OCI-LY7 (cell line): ENCODE measurements around the gene ATP5F1D. TPM values are rescaled to one million over a fixed set of nuclear protein-coding genes. Genes with fewer than 3 reads are reported as not detected.

ENCODE experiments used
- BruUV-seq: library from RNA; stranded (reverse); fragments of 400-500 nt; replicated peaks from 2 replicates; lab custom pipeline; 2021; lab: Mats Ljungman, UMichigan
- CTCF ChIA-PET: fragments of 300-600 bp; sonication (Branson Sonifier 250); formaldehyde crosslinking; loops from one replicate; lab custom pipeline; 2022; ENCODE audit warnings: antibody characterized with exemption; ENCODE audit not compliant: unreplicated experiment; lab: Charles Lee
- POLR2A ChIA-PET: fragments of 300-600 bp; sonication (Branson Sonifier 250); formaldehyde crosslinking; loops from one replicate; lab custom pipeline; 2022; ENCODE audit warnings: antibody characterized with exemption; lab: Charles Lee
- DNase-seq: peaks from one replicate; pipeline ENCODE4 v3.0.0-alpha.2; 2015; ENCODE audit warnings: low spot score
- H2AFZ ChIP-seq: fragments of 200-600 bp; sonication (generic), shearing (Covaris generic); 2 replicates; pipeline ENCODE4 v1.6.1; 2014; ENCODE audit warnings: mild to moderate bottlenecking, antibody characterized with exemption, low read length, moderate library complexity
- H3K27ac ChIP-seq: fragments of 200-600 bp; sonication (generic); 2 replicates; pipeline ENCODE4 v1.5.1; 2014; ENCODE audit warnings: mixed run types, low read depth, mild to moderate bottlenecking, moderate library complexity, low read length, inconsistent platforms; ENCODE audit not compliant: poor library complexity, severe bottlenecking
- H3K36me3 ChIP-seq: fragments of 200-600 bp; sonication (generic); 2 replicates; pipeline ENCODE4 v1.6.1; 2014; ENCODE audit warnings: mild to moderate bottlenecking, antibody characterized with exemption, low read length, moderate library complexity, mixed read lengths; ENCODE audit not compliant: insufficient read depth
- H3K4me1 ChIP-seq: fragments of 200-600 bp; sonication (generic); 2 replicates; pipeline ENCODE4 v1.5.1; 2014; ENCODE audit warnings: mild to moderate bottlenecking, low read length; ENCODE audit not compliant: insufficient read depth, poor library complexity, severe bottlenecking
- H3K4me2 ChIP-seq: fragments of 200-600 bp; sonication (generic); 2 replicates; pipeline ENCODE4 v1.6.1; 2014; ENCODE audit warnings: mild to moderate bottlenecking, low read length
- H3K4me3 ChIP-seq: fragments of 200-600 bp; sonication (generic); 2 replicates; pipeline ENCODE4 v1.5.1; 2014; ENCODE audit warnings: mild to moderate bottlenecking, low read depth, low read length; ENCODE audit not compliant: poor library complexity, severe bottlenecking
- H3K79me2 ChIP-seq: fragments of 200-600 bp; sonication (generic); 2 replicates; pipeline ENCODE4 v1.6.1; 2016; ENCODE audit warnings: low read depth, mild to moderate bottlenecking, low read length, moderate library complexity, mixed read lengths; ENCODE audit not compliant: insufficient read depth
- H3K9me2 ChIP-seq: fragments of 200-600 bp; sonication (generic); 2 replicates; pipeline ENCODE4 v1.6.1; 2016; ENCODE audit warnings: mild to moderate bottlenecking, low read length, mixed read lengths; ENCODE audit not compliant: insufficient read depth
- H3K9me3 ChIP-seq: fragments of 200-600 bp; sonication (generic); 2 replicates; pipeline ENCODE4 v1.6.1; 2014; ENCODE audit warnings: mild to moderate bottlenecking, mixed run types, low read length, mixed read lengths
- H4K20me1 ChIP-seq: fragments of 200-600 bp; sonication (generic); 2 replicates; pipeline ENCODE4 v1.6.1; 2014; ENCODE audit warnings: mild to moderate bottlenecking, antibody characterized with exemption, low read length, moderate library complexity, mixed read lengths; ENCODE audit not compliant: insufficient read depth
- EZH2phosphoT487 ChIP-seq: fragments of 200-600 bp; sonication (generic); IDR thresholded peaks from 2 replicates; pipeline ENCODE4 v1.6.1; 2018; ENCODE audit warnings: low read depth, borderline replicate concordance, mild to moderate bottlenecking, mixed run types, antibody characterized with exemption, low read length, moderate library complexity, mixed read lengths
- intact Hi-C: fragments of 100-400 bp; cut with micrococcal nuclease; formaldehyde crosslinking; loops from one replicate; pipeline ENCODE4 v1.10.0; 2022; ENCODE audit not compliant: unreplicated experiment
- total RNA-seq, 2 experiments: library from RNA; depleted of rRNA in 1 of 2; stranded (reverse); fragments of >200 nt in 1 of 2; shearing (Covaris generic) in 1 of 2; gene quantifications; 2 replicates each; pipeline ENCODE4 v1.2.3, GENCODE V29; 2014 to 2022
- TF ChIP-seq, protein P1 (sequence below): fragments of 200-600 bp; sonication (generic); conservative IDR thresholded peaks from 2 replicates; pipeline ENCODE4 v1.5.1; 2014; ENCODE audit warnings: mild to moderate bottlenecking, antibody characterized with exemption, low read length, moderate library complexity, mixed read lengths

Gene ATP5F1D
- total RNA-seq, 2 experiments from 2014 or later: 51.8 to 266 TPM

DNA sequence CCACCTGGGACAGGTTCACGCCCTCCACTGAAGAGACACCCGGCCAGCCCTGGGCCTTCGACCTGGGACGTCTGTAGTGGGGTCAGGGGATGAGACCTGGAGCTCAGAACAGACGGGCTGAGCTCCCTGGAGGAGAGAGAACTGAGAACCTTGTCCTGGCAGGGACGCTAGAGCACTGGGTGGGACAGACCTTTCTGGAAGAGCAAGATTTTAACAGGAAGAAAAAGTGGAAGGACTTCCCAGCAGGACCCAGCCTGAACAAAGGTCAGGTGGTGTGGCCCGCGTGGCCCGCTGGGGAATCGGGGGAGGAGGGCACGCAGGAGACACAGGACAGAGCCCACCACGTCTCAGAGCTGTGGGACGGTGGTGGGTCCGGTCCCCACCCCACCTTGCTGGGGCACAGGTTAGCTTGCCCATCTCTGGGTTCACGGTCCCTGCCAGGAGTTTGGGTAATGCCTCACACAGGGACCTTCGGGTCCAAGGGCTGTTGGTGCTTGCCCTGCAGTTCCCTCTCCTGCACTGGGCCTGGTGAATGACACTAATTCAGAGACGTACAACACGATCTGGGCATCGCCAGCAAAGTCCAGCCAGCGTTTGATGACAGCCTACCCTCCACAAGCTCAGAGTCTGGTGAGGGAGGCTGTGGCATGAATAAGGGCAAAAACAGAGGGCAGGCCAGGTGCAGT lies 42.9 kb downstream of the ATP5F1D start:
- CTCF ChIA-PET: no interaction called here
- Histone ChIP-seq H3K4me2 (no peak overlapping the region), H3K9me3 (no peaks in the 10 kb centered on the region), H4K20me1 (no peaks in the 10 kb centered on the region), H3K27ac (no peak overlapping the region), H3K4me3 (no peak overlapping the region), H3K36me3 (peaks cover 16% of the 10 kb centered on the region), H3K79me2 (no peaks in the 10 kb centered on the region), H3K9me2 (no peaks in the 10 kb centered on the region), H3K4me1 (no peaks in the 10 kb centered on the region), H2AFZ (no peak overlapping the region)
- no TSS peak for BruUV-seq
- POLR2A ChIA-PET: no interaction called here
- TF ChIP-seq, protein P1, sequence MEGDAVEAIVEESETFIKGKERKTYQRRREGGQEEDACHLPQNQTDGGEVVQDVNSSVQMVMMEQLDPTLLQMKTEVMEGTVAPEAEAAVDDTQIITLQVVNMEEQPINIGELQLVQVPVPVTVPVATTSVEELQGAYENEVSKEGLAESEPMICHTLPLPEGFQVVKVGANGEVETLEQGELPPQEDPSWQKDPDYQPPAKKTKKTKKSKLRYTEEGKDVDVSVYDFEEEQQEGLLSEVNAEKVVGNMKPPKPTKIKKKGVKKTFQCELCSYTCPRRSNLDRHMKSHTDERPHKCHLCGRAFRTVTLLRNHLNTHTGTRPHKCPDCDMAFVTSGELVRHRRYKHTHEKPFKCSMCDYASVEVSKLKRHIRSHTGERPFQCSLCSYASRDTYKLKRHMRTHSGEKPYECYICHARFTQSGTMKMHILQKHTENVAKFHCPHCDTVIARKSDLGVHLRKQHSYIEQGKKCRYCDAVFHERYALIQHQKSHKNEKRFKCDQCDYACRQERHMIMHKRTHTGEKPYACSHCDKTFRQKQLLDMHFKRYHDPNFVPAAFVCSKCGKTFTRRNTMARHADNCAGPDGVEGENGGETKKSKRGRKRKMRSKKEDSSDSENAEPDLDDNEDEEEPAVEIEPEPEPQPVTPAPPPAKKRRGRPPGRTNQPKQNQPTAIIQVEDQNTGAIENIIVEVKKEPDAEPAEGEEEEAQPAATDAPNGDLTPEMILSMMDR: no peak
- TF ChIP-seq EZH2phosphoT487: no peak
- DNase-seq: no peak
- intact Hi-C loops: no loop called here

DNA sequence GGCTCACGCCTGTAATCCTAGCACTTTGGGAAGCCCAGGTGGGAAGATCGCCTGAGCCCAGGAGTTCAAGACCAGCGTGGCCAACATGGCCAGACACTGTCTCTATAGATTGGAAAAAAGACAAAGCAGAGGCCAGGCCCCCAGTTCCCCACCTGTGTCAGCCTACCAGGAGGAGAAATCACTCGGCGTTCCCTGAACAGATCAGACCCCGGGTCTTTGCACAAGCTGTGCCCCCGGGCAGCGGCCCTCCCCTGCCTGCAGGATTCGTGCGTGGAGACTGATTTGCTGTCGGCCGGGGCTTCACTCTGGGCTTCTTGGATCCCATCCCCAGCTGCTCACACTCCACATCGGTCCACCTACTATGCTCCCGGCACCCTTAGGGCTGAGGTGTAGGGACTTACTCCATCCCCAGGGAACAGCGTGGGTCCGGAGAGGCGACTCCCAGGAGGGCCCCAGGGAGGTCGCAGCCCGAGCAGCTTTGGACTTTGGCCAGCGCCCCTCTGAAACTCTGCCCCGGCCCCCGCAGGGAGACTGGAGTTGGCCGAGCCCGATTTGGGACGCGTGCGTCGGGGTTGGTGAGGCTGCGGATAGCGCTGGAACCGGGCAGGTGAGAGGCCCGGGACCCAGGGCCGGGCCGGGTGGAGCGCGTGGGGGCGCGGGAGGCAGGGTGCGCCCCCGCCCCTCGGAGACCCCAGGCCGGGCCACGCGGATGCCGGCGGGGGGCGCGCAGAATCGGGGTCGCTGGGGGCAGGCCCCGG lies 43.6 kb downstream of the ATP5F1D start:
- peaks cover 9% of the 10 kb centered on the region for H3K36me3 ChIP-seq
- H3K4me2 ChIP-seq: no peak overlapping the region
- no peak for DNase-seq
- H3K4me3 ChIP-seq: no peak overlapping the region
- H3K9me3 ChIP-seq: no peaks in the 10 kb centered on the region
- no peaks in the 10 kb centered on the region for H4K20me1 ChIP-seq
- no peak overlapping the region for H2AFZ ChIP-seq
- no peak for TF ChIP-seq EZH2phosphoT487
- TF ChIP-seq, protein P1: no peak
- no peak overlapping the region for H3K27ac ChIP-seq
- POLR2A ChIA-PET: no interaction called here
- CTCF ChIA-PET: no interaction called here
- no TSS peak for BruUV-seq
- intact Hi-C loops: no loop called here
- H3K4me1 ChIP-seq: no peaks in the 10 kb centered on the region
- H3K79me2 ChIP-seq: no peaks in the 10 kb centered on the region
- no peaks in the 10 kb centered on the region for H3K9me2 ChIP-seq
